PC-3 (cell line): ENCODE measurements around the gene INSIG1.

Source experiments
- CTCF ChIP-seq: fragments of 300-600 bp; sonication (generic); conservative IDR thresholded peaks from 2 replicates; pipeline ENCODE4 v1.5.1; 2017; ENCODE audit warnings: antibody characterized with exemption, low read depth, mild to moderate bottlenecking, low read length
- EZH2 ChIP-seq: fragments of 300-600 bp; sonication (generic); IDR thresholded peaks from one replicate; pipeline ENCODE4 v1.6.1; 2017; ENCODE audit warnings: antibody characterized with exemption, mild to moderate bottlenecking, low read length; ENCODE audit not compliant: unreplicated experiment
- EZH2phosphoT487 ChIP-seq: fragments of 300-600 bp; sonication (generic); IDR thresholded peaks from 2 replicates; pipeline ENCODE4 v1.6.1; 2018; ENCODE audit warnings: mild to moderate bottlenecking, antibody characterized with exemption, low read length, borderline replicate concordance

GRCh38 chr7:155251831-155252230 is 45.8 kb upstream of the INSIG1 start:
- TF ChIP-seq EZH2phosphoT487 (no peak), CTCF (no peak), EZH2 (no peak)
